ENCODE results near the gene MBTD1. TPM values are rescaled to one million over a fixed set of nuclear protein-coding genes. Genes with fewer than 3 reads are reported as not detected.

The MBTD1 gene
- total and polyA plus RNA-seq, 9 donors, result 10.4 to 28.4 (median 16.4) TPM

DNA sequence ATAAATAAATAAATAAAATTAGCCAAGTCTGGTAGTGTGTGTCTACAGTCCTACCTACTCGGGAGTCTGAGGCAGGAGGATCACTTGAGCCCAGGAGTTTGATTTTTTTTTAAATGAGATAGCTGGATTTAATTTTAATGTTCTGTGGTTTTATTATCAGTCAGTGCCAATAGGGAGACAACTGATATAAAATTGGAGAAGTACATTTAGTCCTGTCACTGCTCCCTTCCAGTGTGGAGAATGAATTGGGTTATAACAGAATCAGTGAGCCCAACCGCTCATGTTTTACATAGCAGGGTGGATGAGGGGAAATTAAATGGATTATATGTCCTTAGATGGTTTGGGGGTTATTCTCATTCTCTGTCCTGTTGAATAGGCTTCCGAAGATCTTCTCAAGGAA is 100.2 kb downstream of the MBTD1 start:
- intact Hi-C loops (cut with DNase I), result loop anchor here in 1 of 4 donors (10.0 kb wide), 1 partner anchor 155 kb away; no protein-coding TSS in a partner anchor
- TF ChIP-seq POLR2A (IDR thresholded peaks at IDR 0.05) (no peak), EP300 (IDR thresholded peaks at IDR 0.05) (no peak), CTCF (IDR thresholded peaks at IDR 0.05) (no peak)
- WGBS, 3 donors, result 91 to 97% (median 94%) methylated on average over 3 of the region's 3 CpGs
- Histone ChIP-seq H3K27me3 (no peaks in the 10 kb centered on the region), H3K4me1 (ENCODE audit: insufficient read depth) (peaks cover 4% of the 10 kb centered on the region), H3K36me3 (no peaks in the 10 kb centered on the region), H3K4me3 (no peak overlapping the region), H3K27ac (no peak overlapping the region), H3K9me3 (no peaks in the 10 kb centered on the region)
- DNase-seq, result no peak

GRCh38 chr17:51155416-51155815 is 104.4 kb downstream of the MBTD1 start:
- Histone ChIP-seq H3K4me3 (no peak overlapping the region), H3K4me1 (ENCODE audit: insufficient read depth) (peaks cover 5% of the 10 kb centered on the region), H3K9me3 (no peaks in the 10 kb centered on the region), H3K27me3 (no peaks in the 10 kb centered on the region), H3K27ac (no peak overlapping the region), H3K36me3 (no peaks in the 10 kb centered on the region)
- WGBS, 3 donors, result 93 to 97% (median 95%) methylated on average over 8 of the region's 8 CpGs
- intact Hi-C loops (cut with DNase I), result loop anchor here in 1 of 4 donors (10.0 kb wide), 1 partner anchor 151 kb away; no protein-coding TSS in a partner anchor
- no peak for DNase-seq
- no peak for TF ChIP-seq CTCF (IDR thresholded peaks at IDR 0.05)
- TF ChIP-seq POLR2A (IDR thresholded peaks at IDR 0.05), result no peak
- no peak for TF ChIP-seq EP300 (IDR thresholded peaks at IDR 0.05)

- TF ChIP-seq POLR2A (IDR thresholded peaks at IDR 0.05) (no peak), EP300 (IDR thresholded peaks at IDR 0.05) (no peak), CTCF (IDR thresholded peaks at IDR 0.05) (no peak)
- no peaks in the 10 kb centered on the region for H3K9me3 ChIP-seq
- H3K27me3 ChIP-seq, result no peaks in the 10 kb centered on the region
- H3K36me3 ChIP-seq, result no peaks in the 10 kb centered on the region
- H3K4me3 ChIP-seq, result peak overlapping the region; percentile 36
- intact Hi-C loops (cut with DNase I), result loop anchor here in 2 of 4 donors (5.0 to 10.0 kb wide), 3 partner anchors 37 to 157 kb away; no protein-coding TSS in a partner anchor
- 1 to 5% (median 5%) methylated on average over 6 of the region's 6 CpGs for WGBS, 3 donors
- no peak overlapping the region for H3K27ac ChIP-seq
- DNase-seq, result no peak
- H3K4me1 ChIP-seq (ENCODE audit: insufficient read depth), result peaks cover 5% of the 10 kb centered on the region
These were observed 105.7 kb downstream of the MBTD1 start for GRCh38 chr17:51154176-51154575.

- intact Hi-C loops (cut with DNase I), result loop anchor here in 2 of 4 donors (5.0 to 10.0 kb wide), 3 partner anchors 36 to 156 kb away; no protein-coding TSS in a partner anchor
- TF ChIP-seq POLR2A (IDR thresholded peaks at IDR 0.05) (peak; percentile 39), EP300 (IDR thresholded peaks at IDR 0.05) (no peak), CTCF (IDR thresholded peaks at IDR 0.05) (peak; percentile 35 to 92 (median 78))
- peak within 1 kb of the TSS; percentile 58 to 70 for H3K27ac ChIP-seq
- no peaks in the 10 kb centered on the region for H3K36me3 ChIP-seq
- peak; percentile 92 to 99 (median 96) for DNase-seq
- H3K9me3 ChIP-seq, result no peaks in the 10 kb centered on the region
- no peaks in the 10 kb centered on the region for H3K27me3 ChIP-seq
- H3K4me1 ChIP-seq (ENCODE audit: insufficient read depth), result peaks cover 5% of the 10 kb centered on the region
- H3K4me3 ChIP-seq, result peak within 1 kb of the TSS; percentile 36
- WGBS, 3 donors, result 0% methylated on average over 60 of the region's 60 CpGs
These were observed 106.4 kb downstream of the MBTD1 start, which contains the start of gene NME1 for GRCh38 chr17:51153210-51154072. TSS of gene NME1 (plus strand) at chr17:51153559. CDS start at chr17:51155655, 2,096 bp downstream.
